GM18507 (cell line): ENCODE measurements around the gene SAMD4A.

Experiments
- DNase-seq: peaks from one replicate; pipeline ENCODE4 v3.0.0; 2011; ENCODE audit warnings: low read depth; ENCODE audit not compliant: insufficient read length; ENCODE audit errors: extremely low spot score
- FAIRE-seq: peaks from 2 replicates; lab custom pipeline; 2011; peaks lifted over from hg19 to GRCh38; lab: Jason Lieb, UNC

Gene SAMD4A

DNA sequence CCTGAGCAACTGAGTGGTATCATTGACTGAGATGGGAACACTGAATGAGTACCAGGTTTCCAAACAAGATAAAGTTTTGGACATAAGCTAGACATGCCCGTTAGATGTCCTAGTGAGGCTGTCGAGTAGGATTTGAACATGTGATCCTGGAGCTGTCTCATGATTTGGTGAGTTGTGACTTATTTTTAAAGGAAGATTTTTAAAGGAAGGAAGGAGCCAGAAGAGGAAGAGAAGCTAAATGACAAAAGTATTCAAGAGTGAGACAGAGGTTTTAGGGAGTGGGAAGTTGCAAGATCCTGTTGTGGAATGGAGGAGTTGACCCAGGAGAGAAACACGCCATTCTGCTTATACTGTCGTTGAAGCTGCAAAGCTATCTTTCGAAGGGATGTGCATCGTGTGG, 82.1 kb downstream of the SAMD4A start:
- DNase-seq (no peak), FAIRE-seq (no peak)

GRCh38 chr14:54650331-54650958, 83.5 kb downstream of the SAMD4A start:
- DNase-seq (no peak), FAIRE-seq (no peak)

DNA sequence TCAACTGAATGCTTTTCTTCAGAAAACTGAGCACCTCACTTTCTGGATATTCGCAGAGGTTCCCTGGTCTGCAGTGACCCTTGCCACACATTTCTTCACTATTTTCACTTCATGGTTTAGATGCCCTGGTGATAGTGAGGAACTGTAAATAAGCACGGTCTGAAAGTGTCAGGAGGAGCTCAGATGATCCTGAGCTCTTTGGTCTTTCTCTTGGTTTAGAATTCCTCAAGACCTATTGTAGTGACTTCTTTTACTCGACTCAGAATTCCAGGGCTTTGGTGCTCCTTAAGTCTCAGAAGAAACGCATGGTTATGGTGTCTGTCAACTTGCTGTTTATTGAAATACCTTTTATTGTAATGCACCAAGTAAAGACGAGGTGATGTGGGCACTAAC, 84.0 kb downstream of the SAMD4A start:
- FAIRE-seq: no peak
- DNase-seq: no peak

DNA sequence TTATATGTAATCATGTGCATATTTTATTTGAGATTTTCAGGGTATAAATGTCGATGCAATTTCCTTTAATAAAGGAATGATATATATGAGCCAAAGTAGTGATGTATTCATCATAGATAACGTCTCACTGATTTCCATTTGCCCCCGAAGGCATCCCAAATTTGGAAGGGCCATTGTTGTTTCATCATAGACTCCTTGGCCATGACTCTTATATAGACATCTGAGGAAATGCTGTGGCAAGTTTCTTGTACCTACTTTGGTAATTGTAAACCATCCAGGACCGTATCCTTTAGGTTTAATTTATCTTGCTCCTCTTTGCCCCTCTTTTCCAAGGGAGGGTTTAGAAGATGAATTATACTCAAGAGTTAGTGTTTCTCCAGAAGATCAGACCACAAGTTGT, 84.7 kb downstream of the SAMD4A start:
- FAIRE-seq (no peak), DNase-seq (no peak)

DNA sequence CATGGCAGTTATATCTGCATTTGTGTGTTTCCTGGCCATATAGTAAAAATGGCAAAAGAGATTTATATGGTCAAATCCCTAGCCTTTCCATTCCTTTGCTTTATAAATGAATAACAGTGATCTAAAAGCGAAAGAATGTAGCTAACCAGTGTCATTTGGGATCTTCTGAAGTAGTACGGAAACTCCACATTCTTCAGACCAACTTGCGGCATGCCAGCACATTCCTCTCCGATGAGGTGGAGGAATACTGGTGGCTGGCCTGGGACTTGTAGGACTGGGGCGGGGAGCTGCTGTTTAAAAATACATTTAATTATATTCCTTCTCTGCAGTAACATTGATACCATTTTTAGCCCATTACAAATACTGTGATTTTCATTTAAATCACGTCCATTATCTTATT, 85.3 kb downstream of the SAMD4A start:
- no peak for FAIRE-seq
- no peak for DNase-seq

DNA sequence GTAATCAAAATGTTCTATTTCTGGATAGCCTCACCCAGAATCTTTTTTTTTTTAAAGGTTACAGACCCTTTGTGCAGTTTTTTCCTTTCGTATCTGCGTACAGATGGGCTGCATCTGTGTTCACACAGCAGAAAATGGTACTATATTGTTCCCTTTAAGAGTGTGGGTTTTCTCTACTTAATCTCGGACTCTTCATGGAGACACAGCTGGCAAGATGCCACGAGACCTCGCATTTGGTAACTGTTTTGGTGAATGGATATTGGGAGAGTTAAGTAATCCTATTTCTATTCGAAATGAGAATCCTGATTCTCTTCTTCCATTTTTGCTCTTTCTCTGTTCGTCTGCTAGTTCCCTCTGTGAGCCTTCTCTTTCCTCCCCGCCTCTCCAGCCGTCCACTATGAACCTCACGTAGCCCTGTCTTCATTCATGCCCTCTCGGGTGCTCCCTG, 85.7 kb downstream of the SAMD4A start:
- FAIRE-seq: no peak
- no peak for DNase-seq

- FAIRE-seq (no peak), DNase-seq (no peak)
Measured at GRCh38 chr14:54653712-54654469, 87.0 kb downstream of the SAMD4A start.

DNA sequence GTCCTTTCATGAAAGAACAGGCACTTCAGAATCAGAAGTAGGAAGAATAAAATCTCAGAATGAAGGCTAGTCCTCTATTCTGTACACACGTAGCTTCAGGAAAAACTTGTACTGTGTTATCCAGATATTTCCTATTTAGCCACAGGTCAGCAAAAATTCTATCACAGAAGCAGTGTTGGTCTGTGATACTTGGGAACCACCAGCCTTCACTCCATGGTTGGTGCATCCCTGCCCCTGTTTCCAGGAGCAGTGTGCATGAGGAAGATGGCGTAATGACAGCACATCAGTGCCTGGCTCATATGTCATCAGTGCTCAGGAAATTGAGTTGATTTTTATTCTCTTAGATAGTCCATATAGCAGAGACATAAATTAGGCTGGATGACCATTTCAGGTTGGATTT, 87.7 kb downstream of the SAMD4A start:
- no peak for FAIRE-seq

GRCh38 chr14:54658836-54659235, 91.9 kb downstream of the SAMD4A start:
- FAIRE-seq (no peak), DNase-seq (no peak)

More for the DNA sequence above, 87.7 kb downstream of the SAMD4A start:
- no peak for DNase-seq

DNA sequence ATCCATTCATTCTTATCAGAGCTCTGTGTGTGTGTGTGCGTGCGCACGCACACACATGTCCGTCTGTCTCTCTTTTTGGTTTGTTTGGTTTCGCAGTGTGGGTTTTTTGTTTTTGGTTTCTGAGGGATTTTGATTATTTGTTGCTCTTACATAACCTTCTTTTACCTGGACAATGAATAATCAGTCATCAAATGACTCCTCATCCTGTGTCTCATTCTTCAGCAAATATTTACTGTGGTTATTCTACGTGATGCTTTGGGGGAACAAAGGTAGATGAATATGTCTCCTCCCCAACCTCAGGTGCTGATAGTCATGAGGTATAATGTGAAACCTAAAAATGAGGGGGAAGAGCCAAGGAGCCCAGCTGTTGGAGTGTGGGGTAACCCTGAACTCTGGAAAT, 92.4 kb downstream of the SAMD4A start:
- DNase-seq (no peak), FAIRE-seq (no peak)

DNA sequence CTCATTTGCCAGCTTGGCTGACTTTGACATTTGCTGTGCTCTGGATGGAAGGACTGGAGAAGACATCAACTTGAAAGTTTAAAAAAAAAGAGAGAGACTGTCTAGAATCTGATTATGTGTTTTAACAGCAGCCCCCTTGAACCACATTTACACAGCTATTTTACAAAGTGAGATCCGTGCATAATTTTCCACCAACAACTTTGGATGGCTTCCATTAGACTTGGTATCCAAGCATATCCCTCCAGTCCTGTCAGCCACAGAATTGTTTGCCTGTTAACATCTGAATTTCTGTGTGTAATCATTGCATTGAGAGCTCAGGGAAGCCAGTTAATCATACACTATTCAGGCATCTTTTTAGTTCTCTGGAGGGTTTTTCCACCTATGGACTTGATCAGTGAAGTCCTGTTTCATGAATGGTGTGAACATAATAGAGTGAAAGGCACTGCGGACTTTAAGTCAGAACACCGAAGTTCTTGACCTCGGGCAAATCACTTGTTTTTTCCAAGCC, 93.7 kb downstream of the SAMD4A start:
- DNase-seq (no peak), FAIRE-seq (no peak)

DNA sequence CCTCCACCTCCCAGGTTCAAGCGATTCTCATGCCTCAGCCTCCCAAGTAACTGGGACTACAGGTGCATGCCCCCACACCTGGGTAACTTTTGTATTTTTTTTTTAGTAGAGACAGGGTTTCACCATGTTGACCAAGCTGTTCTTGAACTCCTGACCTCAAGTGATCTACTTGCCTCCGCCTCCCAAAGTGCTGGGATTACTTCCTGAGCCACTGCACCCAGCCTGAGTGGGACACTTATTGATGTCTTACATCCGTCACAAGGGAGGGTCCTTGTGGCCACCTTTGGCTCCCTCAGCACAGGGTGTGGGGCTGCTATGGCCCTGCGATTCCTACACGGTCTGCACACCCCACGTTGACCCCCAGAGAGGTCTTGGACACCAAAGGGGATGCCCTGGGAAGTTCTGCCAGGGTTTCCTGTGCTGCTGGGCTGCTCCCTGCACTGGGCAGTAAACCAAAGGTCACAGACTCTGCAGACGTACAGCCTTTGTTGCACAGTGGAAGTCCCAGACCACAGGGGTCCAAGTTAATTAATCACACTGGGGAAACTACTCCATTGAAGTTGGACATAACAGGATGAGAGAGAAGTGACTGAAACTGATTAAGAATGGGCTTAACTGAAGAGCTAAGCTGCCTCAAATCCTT, 95.7 kb downstream of the SAMD4A start:
- FAIRE-seq: no peak
- no peak for DNase-seq

DNA sequence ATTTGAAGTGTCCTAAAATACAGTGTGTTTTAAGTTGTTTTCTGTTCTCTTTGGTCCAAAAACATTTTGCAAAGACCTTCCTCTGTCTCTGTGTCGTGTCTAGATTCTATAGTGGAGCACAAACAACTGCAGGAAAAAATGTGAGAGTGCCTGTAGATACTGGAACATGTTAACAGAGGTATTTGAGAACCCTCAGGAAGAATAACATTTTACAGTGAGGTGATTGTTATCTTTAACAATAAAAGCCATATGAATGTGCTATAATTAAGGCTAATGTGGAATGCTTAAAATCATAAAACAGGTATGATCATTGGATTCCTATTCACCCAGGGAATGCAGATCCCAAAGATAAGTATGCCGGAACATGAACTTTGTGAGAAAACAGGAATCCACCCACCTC, 98.0 kb downstream of the SAMD4A start:
- DNase-seq: no peak

DNA sequence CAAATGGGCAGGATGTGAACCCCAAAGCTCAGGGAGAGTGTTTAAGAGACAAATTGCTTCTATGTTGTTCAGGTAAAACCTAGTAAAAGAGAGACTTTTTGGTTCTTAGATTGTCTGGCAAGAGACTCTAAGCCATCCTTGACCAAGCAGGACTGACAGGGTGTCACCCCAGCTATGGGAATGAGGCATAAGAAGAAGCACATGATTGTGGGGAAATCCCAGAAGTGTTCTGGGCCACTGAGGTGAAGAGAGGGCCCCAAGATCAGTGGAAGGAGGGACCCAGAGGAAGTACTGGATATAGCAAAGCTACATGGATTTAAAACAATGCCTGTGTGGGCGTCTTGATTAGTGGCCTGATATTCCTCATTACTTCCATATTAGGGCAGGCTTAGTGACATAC, 99.0 kb downstream of the SAMD4A start:
- DNase-seq: no peak
- no peak for FAIRE-seq

More for the DNA sequence above, 98.0 kb downstream of the SAMD4A start:
- FAIRE-seq: no peak

DNA sequence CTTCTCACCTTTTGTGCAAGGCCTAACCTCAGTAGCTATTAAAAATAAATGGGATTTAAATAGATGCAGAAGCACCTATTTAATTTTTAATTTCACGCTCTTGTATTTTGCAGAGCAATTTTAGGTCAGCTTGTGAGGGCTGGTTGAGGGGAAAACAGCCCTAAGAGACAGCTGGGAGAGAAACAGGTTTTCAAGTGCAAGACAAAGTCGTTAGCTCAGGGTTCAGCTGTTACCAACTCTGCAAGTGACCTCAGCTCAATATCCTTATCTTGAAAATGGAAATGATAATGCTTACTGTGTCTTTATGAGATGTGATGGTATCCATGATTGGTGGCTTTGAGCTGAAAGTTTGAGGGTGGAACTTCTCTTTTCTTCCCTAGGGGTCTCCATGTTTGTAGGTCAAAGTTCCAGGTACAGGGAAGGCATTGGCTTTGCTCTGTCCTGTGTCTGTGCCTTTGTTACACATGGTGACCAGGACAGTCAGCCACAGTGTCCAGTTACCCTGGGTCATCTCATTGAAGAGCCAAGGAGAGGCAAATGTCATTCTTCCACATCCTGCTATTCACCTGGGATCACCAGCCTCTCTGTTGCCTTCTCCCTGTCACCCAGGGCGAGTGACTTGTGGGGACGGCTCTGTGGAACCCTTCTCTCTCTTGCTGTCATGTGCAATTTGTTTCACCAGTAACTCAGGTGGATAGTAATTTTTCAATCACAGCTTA, 100.3 kb downstream of the SAMD4A start:
- DNase-seq: no peak
- FAIRE-seq: no peak

DNA sequence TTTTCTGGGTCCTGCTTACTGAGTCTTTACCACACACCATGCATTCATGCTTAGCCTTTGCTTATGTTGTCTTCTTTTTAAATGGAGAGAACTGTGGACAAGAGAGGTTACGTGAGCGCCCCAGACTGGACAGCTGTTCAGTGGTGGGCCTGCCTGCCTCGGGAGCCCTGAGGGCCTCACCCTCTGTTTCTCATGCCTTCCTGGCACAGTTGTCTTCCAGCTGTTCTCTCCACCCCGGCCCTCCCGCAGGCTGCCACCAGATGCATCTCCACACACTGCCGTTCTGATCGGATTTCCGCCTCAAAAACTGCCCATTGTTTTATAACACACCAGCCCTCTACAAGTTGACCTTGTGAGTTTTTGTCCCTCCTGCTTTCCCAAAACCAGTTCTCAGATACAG, 100.8 kb downstream of the SAMD4A start:
- FAIRE-seq (no peak), DNase-seq (no peak)

DNA sequence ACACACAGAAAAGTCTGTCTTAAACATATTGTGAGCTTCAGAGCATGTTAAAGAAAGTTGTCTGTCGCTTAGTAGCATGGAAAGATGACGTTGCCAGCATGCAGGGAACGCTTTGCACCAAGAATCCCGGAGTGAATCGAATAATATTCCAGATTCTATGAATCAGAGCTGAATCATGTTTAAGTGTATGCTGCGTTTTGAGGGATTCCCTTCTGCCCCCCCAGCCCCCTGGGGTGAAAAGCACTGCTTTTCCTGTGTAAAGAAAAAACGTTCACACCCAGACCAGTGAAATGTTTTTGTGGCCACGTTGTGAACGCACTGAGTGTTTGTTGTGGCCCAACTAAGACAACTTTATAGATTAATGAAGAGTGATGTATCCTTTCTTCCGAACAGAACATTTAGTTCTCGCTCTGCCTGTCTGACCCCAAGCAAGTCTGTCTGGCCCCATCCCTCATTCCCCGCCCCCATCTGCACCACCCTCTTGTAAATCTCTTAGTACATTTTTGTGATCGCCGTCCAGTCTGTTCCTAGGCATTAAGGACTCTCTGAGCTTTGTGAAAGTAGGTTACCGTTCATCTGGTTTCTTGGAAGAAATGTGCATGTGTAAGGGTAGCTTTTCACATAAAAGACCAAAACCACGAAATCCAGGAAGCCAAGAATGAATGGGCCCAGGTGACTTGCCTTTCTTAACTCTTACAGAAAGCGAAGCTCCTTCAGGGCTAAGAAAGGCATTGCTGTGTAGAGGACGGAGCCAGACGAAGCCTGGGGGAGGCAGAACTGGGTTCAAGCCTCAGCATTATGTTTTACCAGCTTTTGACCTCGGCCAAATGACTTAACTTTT, 103.0 kb downstream of the SAMD4A start:
- FAIRE-seq (no peak), DNase-seq (no peak)

DNA sequence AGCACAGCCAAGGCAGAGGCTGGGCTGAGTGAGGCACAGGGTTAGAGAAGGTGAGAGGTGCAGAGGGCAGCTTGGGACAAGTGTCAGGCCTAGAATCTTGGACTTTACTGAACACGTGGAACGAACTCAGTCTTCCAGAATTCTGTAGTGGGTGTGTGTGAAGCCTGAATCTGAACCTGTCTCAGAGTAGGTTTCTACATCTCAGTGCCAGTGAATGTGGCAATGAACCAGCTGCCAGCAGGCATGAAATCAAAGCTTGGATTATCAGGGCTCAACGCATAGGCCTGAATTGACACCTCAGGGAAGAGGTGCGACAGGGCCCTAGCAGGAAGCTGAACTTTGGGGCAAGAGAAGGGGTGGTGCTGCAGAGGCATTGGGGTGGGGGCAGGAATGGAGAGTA, 104.6 kb downstream of the SAMD4A start:
- FAIRE-seq: no peak

DNA sequence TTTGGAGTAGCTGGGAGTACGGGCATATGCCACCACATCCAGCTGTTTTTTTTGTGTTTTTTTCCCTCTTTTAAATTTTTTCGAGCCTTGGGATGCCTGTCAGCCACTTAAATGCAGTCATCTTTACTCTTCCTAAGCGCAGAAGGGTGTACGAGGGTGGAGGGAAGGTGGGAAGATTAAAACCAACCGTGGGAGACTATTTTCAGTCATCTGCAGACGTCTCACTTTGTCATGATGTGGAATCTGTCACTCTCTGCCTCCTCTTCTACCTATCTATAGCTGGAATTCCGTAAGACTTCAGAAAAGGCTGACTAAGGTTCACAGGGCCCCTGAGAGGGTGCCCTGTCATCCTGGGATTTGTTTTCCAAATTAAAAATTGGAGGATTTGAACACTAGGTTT, 105.3 kb downstream of the SAMD4A start:
- no peak for FAIRE-seq
- DNase-seq: no peak

More for the DNA sequence above, 104.6 kb downstream of the SAMD4A start:
- DNase-seq: no peak
